Measurements from ENCODE around the gene C1QTNF1.

DNA sequence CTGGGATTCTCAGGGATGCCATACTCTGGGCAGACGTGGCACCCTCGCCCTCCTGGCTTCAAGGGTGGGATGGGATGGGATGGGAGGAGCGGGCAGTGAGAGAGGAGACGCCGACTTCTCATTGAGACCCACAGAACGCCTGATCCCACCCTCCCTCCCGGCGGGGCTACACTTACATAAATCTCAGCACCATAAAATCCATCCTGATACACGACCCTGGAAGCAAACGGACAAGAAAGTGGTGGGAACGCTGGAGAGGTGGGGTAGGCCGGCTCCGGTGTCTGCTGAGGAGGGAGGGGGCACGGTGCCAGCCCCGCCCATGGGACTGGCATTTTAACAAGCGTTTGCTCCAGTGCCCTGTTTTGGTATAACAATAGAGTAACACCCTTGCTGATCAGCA is 72.5 kb downstream of the C1QTNF1 start:
- TF ChIP-seq POLR2AphosphoS5 (IDR thresholded peaks at IDR 0.05) = no peak
- TF ChIP-seq, protein P1, sequence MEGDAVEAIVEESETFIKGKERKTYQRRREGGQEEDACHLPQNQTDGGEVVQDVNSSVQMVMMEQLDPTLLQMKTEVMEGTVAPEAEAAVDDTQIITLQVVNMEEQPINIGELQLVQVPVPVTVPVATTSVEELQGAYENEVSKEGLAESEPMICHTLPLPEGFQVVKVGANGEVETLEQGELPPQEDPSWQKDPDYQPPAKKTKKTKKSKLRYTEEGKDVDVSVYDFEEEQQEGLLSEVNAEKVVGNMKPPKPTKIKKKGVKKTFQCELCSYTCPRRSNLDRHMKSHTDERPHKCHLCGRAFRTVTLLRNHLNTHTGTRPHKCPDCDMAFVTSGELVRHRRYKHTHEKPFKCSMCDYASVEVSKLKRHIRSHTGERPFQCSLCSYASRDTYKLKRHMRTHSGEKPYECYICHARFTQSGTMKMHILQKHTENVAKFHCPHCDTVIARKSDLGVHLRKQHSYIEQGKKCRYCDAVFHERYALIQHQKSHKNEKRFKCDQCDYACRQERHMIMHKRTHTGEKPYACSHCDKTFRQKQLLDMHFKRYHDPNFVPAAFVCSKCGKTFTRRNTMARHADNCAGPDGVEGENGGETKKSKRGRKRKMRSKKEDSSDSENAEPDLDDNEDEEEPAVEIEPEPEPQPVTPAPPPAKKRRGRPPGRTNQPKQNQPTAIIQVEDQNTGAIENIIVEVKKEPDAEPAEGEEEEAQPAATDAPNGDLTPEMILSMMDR (IDR thresholded peaks at IDR 0.05) = no peak

Data from suprapubic skin (tissue), 3 donors.